IMR-90 (cell line): ENCODE results near the gene CSDE1. TPM values are rescaled to one million over a fixed set of nuclear protein-coding genes. Genes with fewer than 3 reads are reported as not detected.

ENCODE experiments used
- ATAC-seq: fragments of 200-7000 bp; cut with Tn5 transposase; 2 replicates; pipeline ENCODE4 v1.9.1; 2020; ENCODE audit warnings: low read depth, mild to moderate bottlenecking, moderate library complexity
- BruUV-seq: library from RNA; stranded (reverse); fragments of 400-500 nt; replicated peaks from 2 replicates; lab custom pipeline; 2021; lab: Mats Ljungman, UMichigan
- CTCF ChIA-PET: fragments of 300-600 bp; formaldehyde crosslinking; extraction: SDS; loops from one replicate; lab custom pipeline; 2021; ENCODE audit warnings: antibody characterized with exemption; lab: Yijun Ruan, JAX
- POLR2A ChIA-PET: fragments of 300-600 bp; sonication (Branson Sonifier 250); formaldehyde crosslinking; loops from one replicate; lab custom pipeline; 2022; ENCODE audit warnings: antibody characterized with exemption; ENCODE audit not compliant: unreplicated experiment; lab: Charles Lee
- DNase-seq: peaks from one replicate; pipeline ENCODE4 v3.0.0; 2013
- H2AFZ ChIP-seq: replicated peaks from 2 replicates; pipeline ENCODE3; 2013; ENCODE audit warnings: low read length, mild to moderate bottlenecking; ENCODE audit not compliant: poor library complexity
- H2AK5ac ChIP-seq: 2 replicates; pipeline ENCODE4 v1.6.1; 2013; ENCODE audit warnings: low read depth, low read length, inconsistent platforms
- H2AK9ac ChIP-seq: replicated peaks from 2 replicates; pipeline ENCODE3; 2013; ENCODE audit warnings: mild to moderate bottlenecking, low read depth, low read length, moderate library complexity; ENCODE audit not compliant: poor library complexity
- H2BK120ac ChIP-seq: 2 replicates; pipeline ENCODE4 v1.6.1; 2013; ENCODE audit warnings: low read depth, low read length, inconsistent platforms
- H2BK15ac ChIP-seq: 3 replicates; pipeline ENCODE4 v1.6.1; 2013; ENCODE audit warnings: low read depth, low read length, inconsistent platforms
- H2BK20ac ChIP-seq: 2 replicates; pipeline ENCODE4 v1.6.1; 2013; ENCODE audit warnings: low read depth, mild to moderate bottlenecking, inconsistent platforms, low read length, moderate library complexity
- H2BK5ac ChIP-seq: 2 replicates; pipeline ENCODE4 v1.6.1; 2013; ENCODE audit warnings: mild to moderate bottlenecking, low read depth, low read length, inconsistent platforms; ENCODE audit not compliant: poor library complexity, severe bottlenecking
- H3K14ac ChIP-seq: replicated peaks from 2 replicates; pipeline ENCODE4 v1.6.1; 2013; ENCODE audit warnings: low read depth, low read length, inconsistent platforms
- H3K18ac ChIP-seq: 2 replicates; pipeline ENCODE4 v1.6.1; 2013; ENCODE audit warnings: low read depth, low read length, control low read depth
- H3K23ac ChIP-seq: 2 replicates; pipeline ENCODE4 v1.6.1; 2013; ENCODE audit warnings: low read depth, low read length, inconsistent platforms
- H3K27ac ChIP-seq: 2 replicates; pipeline ENCODE4 v1.5.1; 2013; ENCODE audit warnings: mild to moderate bottlenecking, control low read depth, low read length; ENCODE audit not compliant: insufficient read depth
- H3K27me3 ChIP-seq: 2 replicates; pipeline ENCODE4 v1.6.1; 2013; ENCODE audit warnings: low read length; ENCODE audit not compliant: control insufficient read depth, insufficient read depth
- H3K36me3 ChIP-seq: 2 replicates; pipeline ENCODE4 v1.6.1; 2013; ENCODE audit warnings: low read length, mixed read lengths; ENCODE audit not compliant: control insufficient read depth, insufficient read depth
- H3K4ac ChIP-seq: 2 replicates; pipeline ENCODE4 v1.6.1; 2013; ENCODE audit warnings: low read depth, low read length, inconsistent platforms
- H3K4me1 ChIP-seq: 2 replicates; pipeline ENCODE4 v1.6.1; 2013; ENCODE audit warnings: low read length, mixed read lengths; ENCODE audit not compliant: control insufficient read depth, insufficient read depth
- H3K4me2 ChIP-seq: 2 replicates; pipeline ENCODE4 v1.6.1; 2013; ENCODE audit warnings: low read depth, mild to moderate bottlenecking, control low read depth, low read length, moderate library complexity
- H3K4me3 ChIP-seq: 2 replicates; pipeline ENCODE4 v1.5.1; 2013; ENCODE audit warnings: low read depth, mild to moderate bottlenecking, control low read depth, low read length, moderate library complexity; ENCODE audit not compliant: insufficient read depth
- H3K56ac ChIP-seq: 2 replicates; pipeline ENCODE4 v1.6.1; 2013; ENCODE audit warnings: low read length, inconsistent platforms; ENCODE audit not compliant: insufficient read depth; ENCODE audit errors: extremely low read depth
- H3K79me1 ChIP-seq, 2 experiments: 2 replicates each; pipeline ENCODE4 v1.6.1; 2013; ENCODE audit warnings: low read length in 2 of 2, inconsistent platforms in 1 of 2, low read depth in 1 of 2
- H3K9ac ChIP-seq: 2 replicates; pipeline ENCODE4 v1.6.1; 2013; ENCODE audit warnings: low read depth, low read length, control low read depth
- H3K9me1 ChIP-seq: 2 replicates; pipeline ENCODE4 v1.6.1; 2013; ENCODE audit warnings: low read length, inconsistent platforms; ENCODE audit not compliant: insufficient read depth
- H3K9me3 ChIP-seq: 2 replicates; pipeline ENCODE4 v1.6.1; 2013; ENCODE audit warnings: low read length; ENCODE audit not compliant: control insufficient read depth, insufficient read depth
- H4K20me1 ChIP-seq: 2 replicates; pipeline ENCODE4 v1.6.1; 2013; ENCODE audit warnings: low read length, inconsistent platforms; ENCODE audit not compliant: insufficient read depth
- H4K5ac ChIP-seq: 2 replicates; pipeline ENCODE4 v1.6.1; 2013; ENCODE audit warnings: mild to moderate bottlenecking, low read depth, low read length, control low read depth
- H4K8ac ChIP-seq, 2 experiments: 2 replicates each; pipeline ENCODE4 v1.6.1; 2013; ENCODE audit warnings: low read depth in 2 of 2, low read length in 2 of 2, control low read depth in 1 of 2, inconsistent platforms in 1 of 2
- H4K91ac ChIP-seq: 2 replicates; pipeline ENCODE4 v1.6.1; 2013; ENCODE audit warnings: low read depth, low read length, inconsistent platforms; ENCODE audit not compliant: insufficient read depth
- BHLHE40 ChIP-seq: fragments of 150-350 bp; IDR thresholded peaks from 2 replicates; pipeline ENCODE4 v1.6.1; 2016; ENCODE audit warnings: mild to moderate bottlenecking, low read depth, low read length
- MAFK ChIP-seq: IDR thresholded peaks from 2 replicates; pipeline ENCODE4 v1.6.1; 2012; ENCODE audit warnings: low read depth, low read length, improper control_type of control experiment
- MXI1 ChIP-seq: IDR thresholded peaks from 2 replicates; pipeline ENCODE4 v1.6.1; 2012; ENCODE audit warnings: low read depth, mild to moderate bottlenecking, low read length, moderate library complexity, borderline replicate concordance
- NFE2L2 ChIP-seq: fragments of 150-350 bp; IDR thresholded peaks from 2 replicates; pipeline ENCODE4 v1.6.1; 2016; ENCODE audit warnings: low read depth, mild to moderate bottlenecking, low read length
- POLR2A ChIP-seq: IDR thresholded peaks from 2 replicates; pipeline ENCODE4 v1.6.1; 2012; ENCODE audit warnings: mild to moderate bottlenecking, low read depth, low read length
- RFX5 ChIP-seq: IDR thresholded peaks from 2 replicates; pipeline ENCODE4 v1.8.0; 2012; ENCODE audit warnings: low read depth, mild to moderate bottlenecking, low read length, moderate library complexity
- SMC3 ChIP-seq: fragments of 150-350 bp; IDR thresholded peaks from 2 replicates; pipeline ENCODE4 v1.6.1; 2016; ENCODE audit warnings: low read depth, mild to moderate bottlenecking, antibody characterized with exemption, low read length, moderate library complexity
- WGBS, 2 experiments: methylation state at CpG; one replicate each; pipeline versions ENCODE4 v1.1.5 to v1.1.7; 2013; ENCODE audit warnings: missing lambda C conversion rate in 2 of 2; ENCODE audit not compliant: insufficient read length in 1 of 2; ENCODE audit errors: extremely low coverage in 2 of 2; 5-methylcytosine and 5-hydroxymethylcytosine counted together
- dilution Hi-C: fragments of 300-500 bp; cut with HindIII; formaldehyde crosslinking; loops from one replicate; pipeline ENCODE4 v1.14.3; 2018; ENCODE audit warnings: low sequenced_read_pairs; ENCODE audit not compliant: unreplicated experiment
- in situ Hi-C: fragments of 300-500 bp; cut with MboI; formaldehyde crosslinking; loops from 3 replicates; pipeline ENCODE4 v1.14.3; 2019; ENCODE audit warnings: low sequenced_read_pairs, inconsistent platforms, mixed read lengths
- intact Hi-C: fragments of 100-400 bp; cut with micrococcal nuclease; formaldehyde crosslinking; loops from 2 replicates; pipeline ENCODE4 v1.10.0; 2022
- polyA plus RNA-seq, 3 experiments: library from polyadenylated mRNA; depleted of rRNA; stranded (reverse); fragments of >200 nt; gene quantifications; 2 replicates each; pipeline ENCODE4 v1.2.3, GENCODE V29; 2012; ENCODE audit warnings: low replicate concordance in 1 of 3
- total RNA-seq: library from RNA; depleted of rRNA; stranded (reverse); fragments of >200 nt; gene quantifications from 2 replicates; pipeline ENCODE4 v1.2.3, GENCODE V29; 2012

Gene CSDE1
- total and polyA plus RNA-seq, 2 of the 4 experiments (the other 2 are of a cell fraction): 190 to 879 TPM

- H2AFZ ChIP-seq: peak overlapping the region; percentile 89
- H2AK9ac ChIP-seq: peak overlapping the region; percentile 95
- DNase-seq: no peak
- WGBS, 2 experiments: no CpG with 5 or more reads among the region's 6 CpGs
- peak overlapping the region; percentile 35 for H3K27ac ChIP-seq
- peak overlapping the region; percentile 56 for H3K18ac ChIP-seq
- no peaks in the 10 kb centered on the region for H3K9me1 ChIP-seq
- H3K9ac ChIP-seq: peak overlapping the region; percentile 54
- H3K56ac ChIP-seq: peak overlapping the region; percentile 64; the same call in 1 of the 2 replicates
- H2BK20ac ChIP-seq: no peak overlapping the region; the same call in 1 of the 2 replicates
- no peaks in the 10 kb centered on the region for H3K27me3 ChIP-seq
- H3K4me2 ChIP-seq: peak overlapping the region; percentile 72
- BruUV-seq: no TSS peak
- H2AK5ac ChIP-seq: no peak overlapping the region
- peak overlapping the region; percentile 89 to 98 for H4K8ac ChIP-seq
- H4K20me1 ChIP-seq: peaks cover 44% of the 10 kb centered on the region
- H3K36me3 ChIP-seq: no peaks in the 10 kb centered on the region
- ATAC-seq: no peak
- H3K14ac ChIP-seq: peak overlapping the region; percentile 90
- no peak overlapping the region for H2BK15ac ChIP-seq
- H3K79me1 ChIP-seq: peaks cover 0 to 13% of the 10 kb centered on the region in 2 experiments; a peak in 2 of 4 replicates
- H3K4ac ChIP-seq: peak overlapping the region; percentile 69
- no peak for TF ChIP-seq POLR2A
- TF ChIP-seq MXI1: no peak
- no peak for TF ChIP-seq RFX5
- TF ChIP-seq MAFK: no peak
- no peak for TF ChIP-seq NFE2L2
- no peak for TF ChIP-seq SMC3
- TF ChIP-seq BHLHE40: no peak
- in situ Hi-C loops (no loop called here), intact Hi-C loops (loop anchor here (1.0 to 5.0 kb wide), 3 partner anchors 22 to 781 kb away; partner anchors contain the start of genes NRAS, OLFML3 and SIKE1), dilution Hi-C loops (no loop called here)
- CTCF ChIA-PET: interaction anchor here (0.5 to 0.6 kb wide), 2 partner anchors 10 to 407 kb away, joined by 4 read pairs; no protein-coding TSS in a partner anchor
- peak overlapping the region; percentile 18 for H4K91ac ChIP-seq
- no peaks in the 10 kb centered on the region for H3K9me3 ChIP-seq
- peak overlapping the region; percentile 64 for H2BK5ac ChIP-seq
- POLR2A ChIA-PET: no interaction called here
- peaks cover 2% of the 10 kb centered on the region; the same call in 1 of the 2 replicates for H3K4me1 ChIP-seq
- peak overlapping the region; percentile 46; the same call in 1 of the 2 replicates for H3K23ac ChIP-seq
- H4K5ac ChIP-seq: peak overlapping the region; percentile 78
- H3K4me3 ChIP-seq: peak overlapping the region; percentile 67
- peak overlapping the region; percentile 32; the same call in 1 of the 2 replicates for H2BK120ac ChIP-seq
Measured at GRCh38 chr1:114758256-114758832, 560 bp upstream of the CSDE1 start.
